Glutamatergic neuron (in vitro differentiated cells): ENCODE measurements around the gene GNG4. TPM values are rescaled to one million over a fixed set of nuclear protein-coding genes. Genes with fewer than 3 reads are reported as not detected.

ENCODE experiments used
- DNase-seq: peaks from one replicate; pipeline ENCODE4 v3.0.0; 2022
- H3K27ac Mint-ChIP-seq: one replicate; pipeline ENCODE4 v1.8.0; 2020; ENCODE audit warnings: mild to moderate bottlenecking, mixed read lengths, inconsistent platforms; ENCODE audit not compliant: unreplicated experiment
- H3K27me3 Mint-ChIP-seq: one replicate; pipeline ENCODE4 v1.8.0; 2020; ENCODE audit warnings: mild to moderate bottlenecking, moderate library complexity, mixed read lengths, inconsistent platforms; ENCODE audit not compliant: unreplicated experiment
- H3K36me3 Mint-ChIP-seq: one replicate; pipeline ENCODE4 v1.8.0; 2020; ENCODE audit warnings: mild to moderate bottlenecking, mixed read lengths, inconsistent platforms; ENCODE audit not compliant: unreplicated experiment
- H3K4me1 Mint-ChIP-seq: one replicate; pipeline ENCODE4 v1.8.0; 2020; ENCODE audit warnings: mild to moderate bottlenecking, low read depth, mixed read lengths, inconsistent platforms; ENCODE audit not compliant: unreplicated experiment
- H3K4me3 Mint-ChIP-seq: one replicate; pipeline ENCODE4 v1.8.0; 2020; ENCODE audit warnings: mild to moderate bottlenecking, mixed read lengths, inconsistent platforms; ENCODE audit not compliant: unreplicated experiment
- H3K9me3 Mint-ChIP-seq: one replicate; pipeline ENCODE4 v1.8.0; 2020; ENCODE audit warnings: mild to moderate bottlenecking, moderate library complexity, mixed read lengths, inconsistent platforms; ENCODE audit not compliant: unreplicated experiment
- total RNA-seq: library from RNA; stranded (reverse); fragmentation: NEBNext Ultra II Directional; extraction: Animal tissue kit (Norgen Biotek cat#: 25700); gene quantifications from one replicate; pipeline ENCODE4 v1.2.1, GENCODE V29; 2021; ENCODE audit not compliant: unreplicated experiment
- TF ChIP-seq, protein P1 (sequence below): fragments of 200-600 bp; sonication (generic); IDR thresholded peaks from one replicate; pipeline ENCODE4 v1.5.0; 2021; ENCODE audit not compliant: partially characterized antibody, unreplicated experiment

Gene GNG4
- total RNA-seq, 1 donor from 2014 or later: 124 TPM

DNA sequence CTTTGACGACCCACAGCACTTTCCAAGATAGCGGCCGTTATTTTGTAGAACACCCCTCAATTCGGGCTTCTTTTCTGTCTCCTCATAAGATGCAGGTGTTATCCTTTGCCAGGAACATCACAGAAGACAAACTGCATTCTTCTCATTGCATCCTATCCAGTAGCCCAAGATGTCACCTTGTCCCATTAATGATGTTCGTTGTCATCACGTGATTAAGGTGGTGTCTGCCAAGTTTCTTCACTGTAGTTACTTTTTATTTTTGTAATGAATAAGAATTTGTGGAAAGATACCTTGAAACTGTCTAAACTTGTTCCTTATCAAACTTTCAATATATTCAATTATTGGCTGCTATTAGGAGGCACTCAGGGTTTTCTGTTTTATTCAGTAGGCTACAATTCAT lies 39.4 kb downstream of the GNG4 start:
- Mint-ChIP-seq H3K4me1 (peaks cover 2% of the 10 kb centered on the region), H3K27ac (no peak overlapping the region), H3K4me3 (no peak overlapping the region), H3K9me3 (peaks cover 4% of the 10 kb centered on the region), H3K36me3 (peaks cover 5% of the 10 kb centered on the region), H3K27me3 (no peaks in the 10 kb centered on the region)
- no peak for DNase-seq
- TF ChIP-seq, protein P1, sequence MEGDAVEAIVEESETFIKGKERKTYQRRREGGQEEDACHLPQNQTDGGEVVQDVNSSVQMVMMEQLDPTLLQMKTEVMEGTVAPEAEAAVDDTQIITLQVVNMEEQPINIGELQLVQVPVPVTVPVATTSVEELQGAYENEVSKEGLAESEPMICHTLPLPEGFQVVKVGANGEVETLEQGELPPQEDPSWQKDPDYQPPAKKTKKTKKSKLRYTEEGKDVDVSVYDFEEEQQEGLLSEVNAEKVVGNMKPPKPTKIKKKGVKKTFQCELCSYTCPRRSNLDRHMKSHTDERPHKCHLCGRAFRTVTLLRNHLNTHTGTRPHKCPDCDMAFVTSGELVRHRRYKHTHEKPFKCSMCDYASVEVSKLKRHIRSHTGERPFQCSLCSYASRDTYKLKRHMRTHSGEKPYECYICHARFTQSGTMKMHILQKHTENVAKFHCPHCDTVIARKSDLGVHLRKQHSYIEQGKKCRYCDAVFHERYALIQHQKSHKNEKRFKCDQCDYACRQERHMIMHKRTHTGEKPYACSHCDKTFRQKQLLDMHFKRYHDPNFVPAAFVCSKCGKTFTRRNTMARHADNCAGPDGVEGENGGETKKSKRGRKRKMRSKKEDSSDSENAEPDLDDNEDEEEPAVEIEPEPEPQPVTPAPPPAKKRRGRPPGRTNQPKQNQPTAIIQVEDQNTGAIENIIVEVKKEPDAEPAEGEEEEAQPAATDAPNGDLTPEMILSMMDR: no peak

DNA sequence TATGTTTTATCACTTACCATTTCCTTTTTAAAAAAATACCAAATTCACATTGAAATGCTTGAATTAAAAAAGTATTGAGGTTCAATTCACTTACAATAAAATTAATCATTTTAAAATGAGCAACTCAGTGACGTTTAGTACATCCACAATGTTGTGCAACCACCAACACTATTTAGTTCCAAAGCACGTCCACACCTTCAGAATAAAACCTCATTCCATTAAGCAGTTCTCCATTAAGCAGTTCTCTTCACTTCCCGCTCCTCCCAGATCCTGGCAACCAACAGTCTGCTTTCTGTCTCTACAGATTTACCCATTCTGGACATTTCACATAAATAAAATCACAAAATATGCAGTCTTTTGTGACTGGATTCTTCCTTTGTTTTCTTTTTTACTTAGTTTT lies 41.3 kb downstream of the GNG4 start:
- Mint-ChIP-seq H3K4me3 (no peak overlapping the region), H3K4me1 (no peaks in the 10 kb centered on the region), H3K36me3 (peaks cover 9% of the 10 kb centered on the region), H3K27me3 (peaks cover 2% of the 10 kb centered on the region), H3K9me3 (peaks cover under 1% of the 10 kb centered on the region), H3K27ac (no peak overlapping the region)
- no peak for DNase-seq
- TF ChIP-seq, protein P1: no peak

DNA sequence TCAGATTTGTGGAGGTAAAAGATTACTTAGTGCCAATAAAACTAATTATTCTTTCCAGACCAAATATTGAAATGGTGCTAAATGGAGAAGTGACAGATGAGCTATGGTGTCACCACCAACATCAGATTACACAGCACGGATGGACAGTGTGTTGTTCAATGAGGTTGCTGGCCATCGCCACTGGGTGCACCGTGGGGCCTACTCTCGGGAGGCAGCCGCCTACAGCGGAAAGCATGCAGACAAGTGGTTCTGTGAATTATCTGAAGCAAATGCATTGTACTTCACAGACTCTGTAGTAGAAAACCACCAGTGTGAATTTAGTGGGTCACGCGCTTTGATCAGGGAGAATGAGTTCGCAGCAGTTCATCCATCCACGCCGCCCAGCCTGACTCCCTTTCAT lies 42.3 kb downstream of the GNG4 start:
- peaks cover 2% of the 10 kb centered on the region for H3K27me3 Mint-ChIP-seq

DNA sequence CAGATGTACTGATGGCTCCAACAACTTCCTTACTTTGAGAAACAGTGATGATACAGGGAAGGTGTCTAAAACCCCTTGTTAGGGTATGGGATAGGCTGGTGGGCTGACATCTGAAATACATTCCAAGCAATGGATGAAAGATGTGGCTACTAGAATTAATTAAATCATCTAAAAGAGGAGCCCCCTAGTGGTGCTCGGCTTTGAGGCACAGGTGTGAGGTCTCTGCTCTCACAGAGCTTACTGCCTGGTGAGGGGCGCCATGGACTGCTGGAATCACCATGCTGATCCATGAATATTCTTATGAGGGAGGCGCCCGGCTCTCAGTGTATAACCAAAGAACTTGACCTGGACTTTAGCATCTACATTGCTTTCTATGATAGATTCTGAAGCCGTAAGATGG lies 48.5 kb downstream of the GNG4 start:
- no peak overlapping the region for H3K4me3 Mint-ChIP-seq
- H3K27ac Mint-ChIP-seq: no peak overlapping the region
- DNase-seq: peak; percentile 37
- peaks cover 4% of the 10 kb centered on the region for H3K4me1 Mint-ChIP-seq
- TF ChIP-seq, protein P1: peak; percentile 40
- H3K27me3 Mint-ChIP-seq: peaks cover 3% of the 10 kb centered on the region
- no peaks in the 10 kb centered on the region for H3K9me3 Mint-ChIP-seq
- peaks cover 9% of the 10 kb centered on the region for H3K36me3 Mint-ChIP-seq

More for the DNA sequence above, 42.3 kb downstream of the GNG4 start:
- DNase-seq: no peak
- Mint-ChIP-seq H3K36me3 (peaks cover 9% of the 10 kb centered on the region), H3K27ac (no peak overlapping the region), H3K4me1 (no peaks in the 10 kb centered on the region), H3K4me3 (no peak overlapping the region), H3K9me3 (no peaks in the 10 kb centered on the region)
- TF ChIP-seq, protein P1: no peak

DNA sequence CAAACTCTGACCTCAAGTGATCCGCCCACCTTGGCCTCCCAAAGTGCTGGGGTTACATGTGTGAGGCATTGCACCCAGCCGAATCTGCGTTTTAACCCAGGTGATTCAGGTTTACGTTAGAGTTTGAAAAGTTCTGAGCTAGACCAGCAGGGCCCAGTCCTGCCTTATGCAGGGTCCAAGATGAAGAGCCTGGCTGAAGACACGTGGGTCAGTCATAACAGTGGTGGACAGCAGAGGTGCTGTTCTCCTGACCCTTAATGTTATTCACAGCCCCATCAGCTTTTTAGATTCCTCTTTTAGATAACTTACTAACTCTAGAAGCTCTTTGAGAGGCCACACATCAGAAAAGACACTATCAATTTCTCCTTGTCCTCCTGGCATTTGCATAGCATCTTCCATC lies 50.0 kb downstream of the GNG4 start:
- no peak overlapping the region for H3K4me3 Mint-ChIP-seq
- TF ChIP-seq, protein P1: no peak
- H3K36me3 Mint-ChIP-seq: peaks cover 7% of the 10 kb centered on the region
- H3K4me1 Mint-ChIP-seq: peaks cover 4% of the 10 kb centered on the region
- H3K27ac Mint-ChIP-seq: no peak overlapping the region
- DNase-seq: no peak
- H3K27me3 Mint-ChIP-seq: peaks cover 3% of the 10 kb centered on the region
- H3K9me3 Mint-ChIP-seq: no peaks in the 10 kb centered on the region
